ENCODE data around the gene PTOV1.

PTOV1 gene

GRCh38 chr19:49850487-49851342 lies at the start of gene PTOV1:
PTOV1 (plus strand) TSS chr19:49851159.
- DNase-seq = peak; percentile 85

GRCh38 chr19:49801401-49801888 lies 49.5 kb upstream of the PTOV1 start:
- DNase-seq = no peak

- no peak for DNase-seq
These were observed 48.8 kb upstream of the PTOV1 start for GRCh38 chr19:49801966-49802661.

- DNase-seq = no peak
These were observed 48.0 kb upstream of the PTOV1 start for GRCh38 chr19:49802836-49803528.

- no peak for DNase-seq
These were observed 47.5 kb upstream of the PTOV1 start for GRCh38 chr19:49803529-49803856.

- no peak for DNase-seq
These were observed 44.9 kb upstream of the PTOV1 start for GRCh38 chr19:49805822-49806619.

GRCh38 chr19:49806620-49806959 lies 44.4 kb upstream of the PTOV1 start:
- no peak for DNase-seq

- no peak for DNase-seq
These were observed 43.7 kb upstream of the PTOV1 start for GRCh38 chr19:49807058-49807903.

GRCh38 chr19:49807904-49808675 lies 42.9 kb upstream of the PTOV1 start:
- no peak for DNase-seq

GRCh38 chr19:49808711-49809159 lies 42.2 kb upstream of the PTOV1 start:
- peak; percentile 82 for DNase-seq

- DNase-seq = peak; percentile 53
These were observed 41.6 kb upstream of the PTOV1 start for GRCh38 chr19:49809160-49809940.

- no peak for DNase-seq
These were observed 41.0 kb upstream of the PTOV1 start for GRCh38 chr19:49809941-49810389.

- DNase-seq = no peak
These were observed 39.6 kb upstream of the PTOV1 start for GRCh38 chr19:49811328-49811727.

- no peak for DNase-seq
These were observed 38.4 kb upstream of the PTOV1 start for GRCh38 chr19:49812452-49812996.

GRCh38 chr19:49812997-49813861 lies 37.7 kb upstream of the PTOV1 start, which contains the start of gene FUZ:
FUZ (minus strand) TSS chr19:49813292; CDS start chr19:49813106, 186 bp downstream.
- DNase-seq = peak; percentile 94

- no peak for DNase-seq
These were observed 36.9 kb upstream of the PTOV1 start for GRCh38 chr19:49814010-49814409.

- no peak for DNase-seq
These were observed 34.4 kb upstream of the PTOV1 start for GRCh38 chr19:49816590-49816989.

GRCh38 chr19:49817964-49818648 lies 32.9 kb upstream of the PTOV1 start, which contains the start of gene MED25:
MED25 (plus strand) TSS chr19:49818289; CDS start chr19:49818342, 53 bp downstream.
- DNase-seq = peak; percentile 87
